ENCODE results near the gene PHF14. TPM values are rescaled to one million over a fixed set of nuclear protein-coding genes. Genes with fewer than 3 reads are reported as not detected.
"Not testable (repeated sequence)": the region's sequence is repeated elsewhere in the genome, so short reads cannot be mapped to it uniquely, and the experiment has no call there.

The PHF14 gene
- total RNA-seq, 4 donors from 2014 or later, result 23.9 to 72.7 (median 27.5) TPM

DNA sequence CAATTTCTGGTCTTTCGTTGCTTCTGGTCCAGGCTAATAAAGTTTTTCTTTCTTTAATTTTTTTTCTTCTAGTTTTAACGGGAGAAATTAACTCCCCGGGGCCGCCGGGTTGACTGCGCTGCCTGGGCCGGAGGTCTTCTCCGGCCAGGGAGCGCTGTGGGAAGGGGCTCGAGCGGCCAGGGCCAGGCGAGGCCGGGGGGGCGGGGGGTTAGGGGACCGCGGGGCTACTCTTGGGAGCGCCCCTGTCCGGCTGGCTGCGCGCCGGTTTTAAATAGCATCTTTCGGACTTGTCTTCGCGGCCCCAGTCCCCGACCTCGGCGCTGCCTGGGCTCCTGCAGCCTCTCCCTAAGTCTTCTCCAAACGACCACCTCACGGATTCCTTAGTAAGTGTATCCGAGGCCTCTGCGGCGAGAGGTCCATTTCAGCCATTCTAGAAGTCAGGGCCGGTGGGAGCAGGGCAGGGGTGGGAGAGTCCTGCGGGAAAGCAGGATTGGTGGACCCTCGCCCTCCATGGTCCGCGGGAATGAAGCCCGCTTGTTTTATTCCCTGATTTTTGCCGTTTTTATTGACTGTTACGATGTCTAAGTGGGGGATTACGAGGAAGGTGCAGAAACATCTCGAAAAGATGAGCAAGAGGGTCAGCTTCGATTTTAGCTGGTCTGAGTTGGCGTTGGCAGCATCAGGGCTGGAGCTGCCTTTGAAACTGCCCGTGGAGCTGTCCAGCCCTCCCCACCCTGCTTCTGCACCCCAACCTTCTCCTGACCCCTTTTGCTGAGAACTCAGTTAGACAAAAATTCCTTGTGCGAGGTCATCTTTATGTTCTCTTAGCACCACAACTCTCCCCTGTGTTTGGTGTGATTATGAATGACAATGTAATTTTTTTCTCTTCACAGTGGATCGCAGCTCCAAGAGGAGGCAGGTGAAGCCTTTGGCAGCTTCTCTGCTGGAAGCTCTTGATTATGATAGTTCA, 555 bp downstream of the PHF14 start:
- Histone ChIP-seq H3K36me3 (no peaks in the 10 kb centered on the region), H3K4me1 (peaks cover 10% of the 10 kb centered on the region), H3K9me3 (no peaks in the 10 kb centered on the region), H3K4me3 (peak overlapping the region; percentile 96), H3K27ac (peak overlapping the region; percentile 84), H3K27me3 (no peaks in the 10 kb centered on the region)
- WGBS, result under 1% methylated on average over 39 of the region's 47 CpGs
- peak in 1 of 2 donors; percentile 73 for DNase-seq (ENCODE audit: low spot score in 2 of 2)
- TF ChIP-seq POLR2AphosphoS5 (IDR thresholded peaks at IDR 0.05), result no peak
- TF ChIP-seq CTCF (IDR thresholded peaks at IDR 0.05), result no peak
- no peak for TF ChIP-seq EP300 (IDR thresholded peaks at IDR 0.05)
- no peak for TF ChIP-seq POLR2A (IDR thresholded peaks at IDR 0.05)

DNA sequence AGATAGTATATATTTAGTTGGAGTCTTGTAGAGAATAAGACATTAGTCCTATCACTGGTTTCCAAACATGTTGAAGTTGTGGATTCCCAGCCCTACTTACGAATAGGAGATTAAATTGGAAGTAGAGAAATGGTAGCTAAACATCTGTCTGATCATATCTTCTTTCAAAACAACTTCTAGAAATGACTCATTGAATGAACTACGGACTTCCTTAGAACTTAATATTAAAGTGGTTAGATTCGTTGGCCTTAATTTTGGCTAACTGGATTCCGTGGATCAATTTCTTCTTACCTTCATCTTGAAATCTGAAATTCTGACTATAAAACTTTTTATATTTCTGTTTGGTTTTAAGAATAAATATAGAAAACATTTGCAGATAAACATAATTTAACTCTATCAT, 3.4 kb downstream of the PHF14 start:
- no peak overlapping the region for H3K4me3 ChIP-seq
- H3K27me3 ChIP-seq, result no peaks in the 10 kb centered on the region
- no peaks in the 10 kb centered on the region for H3K36me3 ChIP-seq
- DNase-seq (ENCODE audit: low spot score in 2 of 2), result no peak
- no peak overlapping the region for H3K27ac ChIP-seq
- peaks cover 10% of the 10 kb centered on the region for H3K4me1 ChIP-seq
- H3K9me3 ChIP-seq, result no peaks in the 10 kb centered on the region
- no peak for TF ChIP-seq POLR2AphosphoS5 (IDR thresholded peaks at IDR 0.05)
- no peak for TF ChIP-seq CTCF (IDR thresholded peaks at IDR 0.05)
- no peak for TF ChIP-seq POLR2A (IDR thresholded peaks at IDR 0.05)
- no peak for TF ChIP-seq EP300 (IDR thresholded peaks at IDR 0.05)
- 79% methylated on average over 4 of the region's 4 CpGs for WGBS

- Histone ChIP-seq H3K9me3 (no peaks in the 10 kb centered on the region), H3K4me3 (no peak overlapping the region), H3K27ac (no peak overlapping the region), H3K4me1 (no peaks in the 10 kb centered on the region), H3K36me3 (peaks cover 8% of the 10 kb centered on the region), H3K27me3 (no peaks in the 10 kb centered on the region)
- WGBS, result 94% methylated on average over 3 of the region's 3 CpGs
- DNase-seq (ENCODE audit: low spot score in 2 of 2), result no peak
- TF ChIP-seq CTCF (IDR thresholded peaks at IDR 0.05), result no peak
- TF ChIP-seq POLR2A (IDR thresholded peaks at IDR 0.05), result no peak
- TF ChIP-seq POLR2AphosphoS5 (IDR thresholded peaks at IDR 0.05), result no peak
- no peak for TF ChIP-seq EP300 (IDR thresholded peaks at IDR 0.05)
Observed at GRCh38 chr7:10981317-10981716, 7.6 kb downstream of the PHF14 start.

- H3K27me3 ChIP-seq; H3K4me3 ChIP-seq; H3K9me3 ChIP-seq; H3K4me1 ChIP-seq; H3K27ac ChIP-seq; DNase-seq (ENCODE audit: low spot score in 2 of 2): not testable (repeated sequence)
- peaks cover 31% of the 10 kb centered on the region for H3K36me3 ChIP-seq
- 96% methylated on average over 6 of the region's 6 CpGs for WGBS
Observed at GRCh38 chr7:10990748-10991147, 17.1 kb downstream of the PHF14 start.

DNA sequence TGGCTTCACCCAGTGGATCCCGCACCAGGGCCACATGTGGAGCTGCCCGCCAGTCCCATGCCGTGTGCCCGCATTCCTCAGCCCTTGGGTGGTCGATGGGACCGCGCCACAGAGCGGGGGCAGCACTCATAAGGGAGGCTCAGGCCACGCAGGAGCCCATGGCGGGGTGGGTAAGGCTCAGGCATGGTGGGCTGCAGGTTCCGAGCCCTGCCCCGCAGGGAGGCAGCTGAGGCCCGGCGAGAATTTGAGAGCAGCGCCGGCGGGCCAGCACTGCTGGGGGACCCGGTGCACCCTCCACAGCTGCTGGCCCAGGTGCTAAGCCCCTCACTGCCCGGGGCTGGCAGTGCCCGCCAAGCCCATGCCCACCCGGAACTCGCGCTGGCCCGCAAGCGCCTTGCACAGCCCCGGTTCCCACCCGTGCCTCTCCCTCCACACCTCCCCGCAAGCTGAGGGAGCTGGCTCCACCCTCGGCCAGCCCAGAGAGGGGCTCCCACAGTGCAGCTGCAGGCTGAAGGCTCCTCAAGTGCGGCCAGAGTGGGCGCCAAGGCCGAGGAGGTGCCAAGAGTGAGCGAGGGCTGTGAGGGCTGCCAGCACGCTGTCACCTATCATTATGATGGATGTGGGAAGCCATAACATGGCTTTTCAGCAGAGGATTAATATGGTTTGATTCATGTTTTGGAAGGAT, 22.0 kb downstream of the PHF14 start:
- not testable (repeated sequence) for H3K27me3 ChIP-seq; H3K4me3 ChIP-seq; H3K27ac ChIP-seq; H3K9me3 ChIP-seq; DNase-seq (ENCODE audit: low spot score in 2 of 2); H3K4me1 ChIP-seq
- peaks cover 30% of the 10 kb centered on the region for H3K36me3 ChIP-seq
- WGBS, result 100% methylated on average over 15 of the region's 34 CpGs
